NCI-H2196 (cell line): ENCODE measurements around the gene SIGLEC12.

Experiments used
- DNase-seq: peaks from one replicate; lab custom pipeline; 2025; ENCODE audit not compliant: unreplicated experiment; lab: John Stamatoyannopoulos, UW

SIGLEC12 gene

GRCh38 chr19:51501594-51502263 is at the start of gene SIGLEC12:
SIGLEC12 (minus strand) TSS chr19:51501800; CDS start chr19:51501733, 67 bp downstream.
- DNase-seq, result no peak

GRCh38 chr19:51550848-51551672 is 49.5 kb upstream of the SIGLEC12 start:
- DNase-seq, result no peak

GRCh38 chr19:51549533-51550324 is 48.1 kb upstream of the SIGLEC12 start:
- no peak for DNase-seq

- DNase-seq, result no peak
Observed at GRCh38 chr19:51548891-51549305, 47.3 kb upstream of the SIGLEC12 start.

- no peak for DNase-seq
Observed at GRCh38 chr19:51548213-51548651, 46.6 kb upstream of the SIGLEC12 start.

GRCh38 chr19:51547397-51548212 is 46.0 kb upstream of the SIGLEC12 start:
- no peak for DNase-seq

- no peak for DNase-seq
Observed at GRCh38 chr19:51546650-51547396, 45.2 kb upstream of the SIGLEC12 start.

GRCh38 chr19:51546107-51546649 is 44.6 kb upstream of the SIGLEC12 start:
- DNase-seq, result no peak

- no peak for DNase-seq
Observed at GRCh38 chr19:51544038-51544437, 42.4 kb upstream of the SIGLEC12 start.

- DNase-seq, result no peak
Observed at GRCh38 chr19:51542699-51543098, 41.1 kb upstream of the SIGLEC12 start.

- DNase-seq, result no peak
Observed at GRCh38 chr19:51541458-51542357, 40.1 kb upstream of the SIGLEC12 start.

- no peak for DNase-seq
Observed at GRCh38 chr19:51539821-51540366, 38.3 kb upstream of the SIGLEC12 start.

GRCh38 chr19:51535535-51535934 is 33.9 kb upstream of the SIGLEC12 start:
- no peak for DNase-seq

- no peak for DNase-seq
Observed at GRCh38 chr19:51531349-51532315, 30.0 kb upstream of the SIGLEC12 start, which contains the start of gene SIGLEC6. SIGLEC6 (minus strand) TSS chr19:51531670; CDS start chr19:51531648, 22 bp downstream.

GRCh38 chr19:51530616-51531015 is 29.0 kb upstream of the SIGLEC12 start:
- DNase-seq, result no peak

GRCh38 chr19:51529301-51529700 is 27.7 kb upstream of the SIGLEC12 start:
- no peak for DNase-seq

GRCh38 chr19:51525651-51526050 is 24.1 kb upstream of the SIGLEC12 start:
- DNase-seq, result no peak
